HEK293 (cell line): Measurements from ENCODE around the gene BCL7C.

Experiments
- GFI1B ChIP-seq: fragments of 450-650 bp; formaldehyde crosslinking; IDR thresholded peaks from 2 replicates; pipeline ENCODE4 v1.5.1; 2016; ENCODE audit warnings: missing biosample characterization, missing genetic modification characterization
- GLIS2 ChIP-seq: fragments of 450-650 bp; formaldehyde crosslinking; IDR thresholded peaks from 2 replicates; pipeline ENCODE4 v1.5.1; 2016; ENCODE audit warnings: missing biosample characterization, missing genetic modification characterization
- KLF1 ChIP-seq: fragments of 450-650 bp; formaldehyde crosslinking; IDR thresholded peaks from 2 replicates; pipeline ENCODE4 v1.5.1; 2016; ENCODE audit warnings: missing biosample characterization, missing genetic modification characterization
- KLF16 ChIP-seq: fragments of 450-650 bp; formaldehyde crosslinking; IDR thresholded peaks from 2 replicates; pipeline ENCODE4 v1.5.1; 2017; ENCODE audit warnings: missing biosample characterization, missing genetic modification characterization
- PATZ1 ChIP-seq: fragments of 450-650 bp; formaldehyde crosslinking; IDR thresholded peaks from 2 replicates; pipeline ENCODE4 v1.5.1; 2016; ENCODE audit warnings: missing biosample characterization, missing genetic modification characterization
- SETDB1 ChIP-seq: IDR thresholded peaks from one replicate; pipeline ENCODE4 v1.6.1; 2017; ENCODE audit warnings: mild to moderate bottlenecking, low read length, moderate library complexity, mixed read lengths; ENCODE audit not compliant: insufficient read length
- SP7 ChIP-seq: fragments of 450-650 bp; formaldehyde crosslinking; IDR thresholded peaks from 2 replicates; pipeline ENCODE4 v1.5.1; 2016; ENCODE audit warnings: missing biosample characterization, missing genetic modification characterization
- ZBTB48 ChIP-seq: fragments of 450-650 bp; formaldehyde crosslinking; IDR thresholded peaks from 2 replicates; pipeline ENCODE4 v1.5.1; 2016; ENCODE audit warnings: missing biosample characterization, missing genetic modification characterization
- ZBTB8A ChIP-seq: fragments of 450-650 bp; formaldehyde crosslinking; IDR thresholded peaks from 2 replicates; pipeline ENCODE4 v1.5.1; 2016; ENCODE audit warnings: missing biosample characterization, missing genetic modification characterization
- ZIC2 ChIP-seq: fragments of 450-650 bp; formaldehyde crosslinking; IDR thresholded peaks from 2 replicates; pipeline ENCODE4 v1.5.1; 2016; ENCODE audit warnings: missing biosample characterization, missing genetic modification characterization
- ZNF114 ChIP-seq: fragments of 450-650 bp; formaldehyde crosslinking; IDR thresholded peaks from 2 replicates; pipeline ENCODE4 v1.5.0; 2017; ENCODE audit warnings: missing biosample characterization, missing genetic modification characterization
- ZNF132 ChIP-seq: fragments of 450-650 bp; formaldehyde crosslinking; IDR thresholded peaks from 2 replicates; pipeline ENCODE4 v1.5.1; 2017; ENCODE audit warnings: missing biosample characterization, missing genetic modification characterization, borderline replicate concordance
- ZNF169 ChIP-seq: fragments of 450-650 bp; formaldehyde crosslinking; IDR thresholded peaks from 2 replicates; pipeline ENCODE4 v1.5.1; 2016; ENCODE audit warnings: missing biosample characterization, missing genetic modification characterization
- ZNF174 ChIP-seq: fragments of 450-650 bp; formaldehyde crosslinking; IDR thresholded peaks from 2 replicates; pipeline ENCODE4 v1.5.0; 2017; ENCODE audit warnings: missing biosample characterization, mild to moderate bottlenecking, missing genetic modification characterization
- ZNF202 ChIP-seq: fragments of 450-650 bp; formaldehyde crosslinking; IDR thresholded peaks from 2 replicates; pipeline ENCODE4 v1.5.1; 2016; ENCODE audit warnings: missing biosample characterization, missing genetic modification characterization, borderline replicate concordance
- ZNF211 ChIP-seq: fragments of 450-650 bp; formaldehyde crosslinking; IDR thresholded peaks from 2 replicates; pipeline ENCODE4 v1.5.1; 2016; ENCODE audit warnings: low read depth, missing biosample characterization, missing genetic modification characterization
- ZNF24 ChIP-seq: fragments of 450-650 bp; formaldehyde crosslinking; IDR thresholded peaks from 2 replicates; pipeline ENCODE4 v1.5.1; 2016; ENCODE audit warnings: missing biosample characterization, missing genetic modification characterization
- ZNF26 ChIP-seq: fragments of 450-650 bp; formaldehyde crosslinking; IDR thresholded peaks from 2 replicates; pipeline ENCODE4 v1.5.1; 2016; ENCODE audit warnings: missing biosample characterization, missing genetic modification characterization
- ZNF335 ChIP-seq: fragments of 450-650 bp; formaldehyde crosslinking; conservative IDR thresholded peaks from 2 replicates; pipeline ENCODE4 v1.5.1; 2016; ENCODE audit warnings: missing biosample characterization, missing genetic modification characterization
- ZNF341 ChIP-seq: fragments of 450-650 bp; formaldehyde crosslinking; IDR thresholded peaks from 2 replicates; pipeline ENCODE4; 2016; ENCODE audit warnings: low read depth, missing biosample characterization, missing genetic modification characterization
- ZNF350 ChIP-seq: fragments of 450-650 bp; formaldehyde crosslinking; IDR thresholded peaks from 2 replicates; pipeline ENCODE4 v1.5.0; 2017; ENCODE audit warnings: missing biosample characterization, mild to moderate bottlenecking, missing genetic modification characterization
- ZNF398 ChIP-seq: fragments of 450-650 bp; formaldehyde crosslinking; IDR thresholded peaks from 2 replicates; pipeline ENCODE4 v1.5.1; 2017; ENCODE audit warnings: missing biosample characterization, missing genetic modification characterization
- ZNF423 ChIP-seq: fragments of 450-650 bp; formaldehyde crosslinking; IDR thresholded peaks from 2 replicates; pipeline ENCODE4 v1.5.1; 2016; ENCODE audit warnings: missing biosample characterization, missing genetic modification characterization
- ZNF600 ChIP-seq: fragments of 450-650 bp; formaldehyde crosslinking; IDR thresholded peaks from 2 replicates; pipeline ENCODE4 v1.5.1; 2016; ENCODE audit warnings: missing biosample characterization, missing genetic modification characterization
- ZNF701 ChIP-seq: fragments of 450-650 bp; formaldehyde crosslinking; IDR thresholded peaks from 2 replicates; pipeline ENCODE4 v1.5.1; 2016; ENCODE audit warnings: missing biosample characterization, missing genetic modification characterization
- ZNF747 ChIP-seq: fragments of 450-650 bp; formaldehyde crosslinking; IDR thresholded peaks from 2 replicates; pipeline ENCODE4 v1.5.1; 2016; ENCODE audit warnings: missing biosample characterization, missing genetic modification characterization
- ZNF843 ChIP-seq: fragments of 450-650 bp; formaldehyde crosslinking; IDR thresholded peaks from 2 replicates; pipeline ENCODE4 v1.5.1; 2016; ENCODE audit warnings: missing biosample characterization, missing genetic modification characterization
- TF ChIP-seq, protein P1 (sequence below): fragments of 450-650 bp; IDR thresholded peaks from 2 replicates; pipeline ENCODE4 v1.5.1; 2018; ENCODE audit warnings: missing biosample characterization, mild to moderate bottlenecking, missing genetic modification characterization
- TF ChIP-seq, protein P2 (sequence below): fragments of 450-650 bp; formaldehyde crosslinking; IDR thresholded peaks from 2 replicates; pipeline ENCODE4 v1.5.1; 2016; ENCODE audit warnings: missing biosample characterization, missing genetic modification characterization
- TF ChIP-seq, protein P3 (sequence below): fragments of 450-650 bp; formaldehyde crosslinking; IDR thresholded peaks from 2 replicates; pipeline ENCODE4 v1.5.1; 2016; ENCODE audit warnings: missing biosample characterization, missing genetic modification characterization, low read depth

BCL7C gene

DNA sequence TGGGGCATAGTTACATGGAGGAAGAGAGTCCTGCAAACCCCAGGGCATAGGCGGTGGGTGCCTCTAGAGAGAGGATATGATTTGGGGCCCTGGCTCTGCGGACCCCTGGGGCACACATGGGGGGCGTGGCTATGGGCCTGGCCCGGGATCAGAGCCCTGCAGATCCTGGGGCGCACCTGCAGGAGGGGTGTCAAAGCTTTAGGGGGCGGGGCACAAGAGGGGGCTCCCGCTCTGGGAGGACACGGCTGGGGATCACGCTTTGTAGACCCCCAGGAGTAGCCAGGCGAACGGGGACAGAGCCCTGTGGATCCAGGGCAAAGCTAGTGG, 497 bp downstream of the BCL7C start (continued):
- TF ChIP-seq PATZ1 (tag by site-specific recombination) (peak; percentile 67; the same call in 1 of the 2 replicates), ZNF747 (tag by site-specific recombination) (no peak), ZNF26 (tag by site-specific recombination) (no peak), ZNF24 (0 out of 2 replicates have a peak, but pooled peaks have one; percentile 16), ZNF341 (tag by site-specific recombination) (no peak), GLIS2 (tag by site-specific recombination) (peak; percentile 92), ZBTB8A (tag by site-specific recombination) (peak; percentile 51), ZNF843 (no peak), GFI1B (no peak), ZNF398 (tag by site-specific recombination) (no peak), ZNF169 (no peak), ZNF335 (tag by site-specific recombination) (peak; percentile 73), SP7 (peak; percentile 29), ZIC2 (tag by site-specific recombination) (peak; percentile 85), SETDB1 (no peak), ZNF174 (no peak), ZNF600 (tag by site-specific recombination) (no peak), ZNF701 (no peak), ZNF132 (tag by site-specific recombination) (no peak), KLF16 (tag by site-specific recombination) (0 out of 2 replicates have a peak, but pooled peaks have one; percentile 34), ZNF423 (no peak), KLF1 (tag by site-specific recombination) (0 out of 2 replicates have a peak, but pooled peaks have one; percentile 31), ZBTB48 (tag by site-specific recombination) (peak; percentile 57), ZNF350 (tag by site-specific recombination) (no peak), ZNF211 (tag by site-specific recombination) (no peak), ZNF114 (tag by site-specific recombination) (no peak), ZNF202 (tag by site-specific recombination) (no peak)
- TF ChIP-seq, protein P1, sequence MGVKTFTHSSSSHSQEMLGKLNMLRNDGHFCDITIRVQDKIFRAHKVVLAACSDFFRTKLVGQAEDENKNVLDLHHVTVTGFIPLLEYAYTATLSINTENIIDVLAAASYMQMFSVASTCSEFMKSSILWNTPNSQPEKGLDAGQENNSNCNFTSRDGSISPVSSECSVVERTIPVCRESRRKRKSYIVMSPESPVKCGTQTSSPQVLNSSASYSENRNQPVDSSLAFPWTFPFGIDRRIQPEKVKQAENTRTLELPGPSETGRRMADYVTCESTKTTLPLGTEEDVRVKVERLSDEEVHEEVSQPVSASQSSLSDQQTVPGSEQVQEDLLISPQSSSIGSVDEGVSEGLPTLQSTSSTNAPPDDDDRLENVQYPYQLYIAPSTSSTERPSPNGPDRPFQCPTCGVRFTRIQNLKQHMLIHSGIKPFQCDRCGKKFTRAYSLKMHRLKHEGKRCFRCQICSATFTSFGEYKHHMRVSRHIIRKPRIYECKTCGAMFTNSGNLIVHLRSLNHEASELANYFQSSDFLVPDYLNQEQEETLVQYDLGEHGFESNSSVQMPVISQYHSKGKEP (tag by site-specific recombination): no peak
- TF ChIP-seq, protein P2, sequence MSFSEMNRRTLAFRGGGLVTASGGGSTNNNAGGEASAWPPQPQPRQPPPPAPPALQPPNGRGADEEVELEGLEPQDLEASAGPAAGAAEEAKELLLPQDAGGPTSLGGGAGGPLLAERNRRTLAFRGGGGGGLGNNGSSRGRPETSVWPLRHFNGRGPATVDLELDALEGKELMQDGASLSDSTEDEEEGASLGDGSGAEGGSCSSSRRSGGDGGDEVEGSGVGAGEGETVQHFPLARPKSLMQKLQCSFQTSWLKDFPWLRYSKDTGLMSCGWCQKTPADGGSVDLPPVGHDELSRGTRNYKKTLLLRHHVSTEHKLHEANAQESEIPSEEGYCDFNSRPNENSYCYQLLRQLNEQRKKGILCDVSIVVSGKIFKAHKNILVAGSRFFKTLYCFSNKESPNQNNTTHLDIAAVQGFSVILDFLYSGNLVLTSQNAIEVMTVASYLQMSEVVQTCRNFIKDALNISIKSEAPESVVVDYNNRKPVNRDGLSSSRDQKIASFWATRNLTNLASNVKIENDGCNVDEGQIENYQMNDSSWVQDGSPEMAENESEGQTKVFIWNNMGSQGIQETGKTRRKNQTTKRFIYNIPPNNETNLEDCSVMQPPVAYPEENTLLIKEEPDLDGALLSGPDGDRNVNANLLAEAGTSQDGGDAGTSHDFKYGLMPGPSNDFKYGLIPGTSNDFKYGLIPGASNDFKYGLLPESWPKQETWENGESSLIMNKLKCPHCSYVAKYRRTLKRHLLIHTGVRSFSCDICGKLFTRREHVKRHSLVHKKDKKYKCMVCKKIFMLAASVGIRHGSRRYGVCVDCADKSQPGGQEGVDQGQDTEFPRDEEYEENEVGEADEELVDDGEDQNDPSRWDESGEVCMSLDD: peak; percentile 76; the same call in 1 of the 2 replicates
- TF ChIP-seq, protein P3, sequence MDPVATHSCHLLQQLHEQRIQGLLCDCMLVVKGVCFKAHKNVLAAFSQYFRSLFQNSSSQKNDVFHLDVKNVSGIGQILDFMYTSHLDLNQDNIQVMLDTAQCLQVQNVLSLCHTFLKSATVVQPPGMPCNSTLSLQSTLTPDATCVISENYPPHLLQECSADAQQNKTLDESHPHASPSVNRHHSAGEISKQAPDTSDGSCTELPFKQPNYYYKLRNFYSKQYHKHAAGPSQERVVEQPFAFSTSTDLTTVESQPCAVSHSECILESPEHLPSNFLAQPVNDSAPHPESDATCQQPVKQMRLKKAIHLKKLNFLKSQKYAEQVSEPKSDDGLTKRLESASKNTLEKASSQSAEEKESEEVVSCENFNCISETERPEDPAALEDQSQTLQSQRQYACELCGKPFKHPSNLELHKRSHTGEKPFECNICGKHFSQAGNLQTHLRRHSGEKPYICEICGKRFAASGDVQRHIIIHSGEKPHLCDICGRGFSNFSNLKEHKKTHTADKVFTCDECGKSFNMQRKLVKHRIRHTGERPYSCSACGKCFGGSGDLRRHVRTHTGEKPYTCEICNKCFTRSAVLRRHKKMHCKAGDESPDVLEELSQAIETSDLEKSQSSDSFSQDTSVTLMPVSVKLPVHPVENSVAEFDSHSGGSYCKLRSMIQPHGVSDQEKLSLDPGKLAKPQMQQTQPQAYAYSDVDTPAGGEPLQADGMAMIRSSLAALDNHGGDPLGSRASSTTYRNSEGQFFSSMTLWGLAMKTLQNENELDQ: no peak
